Tibial artery (tissue), 4 donors: ENCODE measurements around the gene NUP133.
A peak's percentile ranks its signal among the peaks of the same experiment; 100 is the strongest.
"Not testable (repeated sequence)": the region's sequence is repeated elsewhere in the genome, so short reads cannot be mapped to it uniquely, and the experiment has no call there.

ENCODE experiments used
- DNase-seq, 2 donors: peaks; one replicate each; pipeline ENCODE4 v3.0.0-alpha.2; 2019
- H3K27ac ChIP-seq, 2 donors: fragments of 200-600 bp; sonication (generic) in 1 of 2; 1 replicate in 1 of 2; 2 replicates in 1 of 2; pipeline ENCODE4 v1.5.1; 2018 to 2019; ENCODE audit warnings: mild to moderate bottlenecking in 1 of 2
- H3K27me3 ChIP-seq, 2 donors: fragments of 200-600 bp; sonication (generic) in 1 of 2; one replicate each; pipeline versions ENCODE4 v1.5.1 to v1.6.0; 2016 to 2019
- H3K36me3 ChIP-seq, 3 donors: fragments of 200-600 bp; sonication (generic) in 2 of 3; one replicate each; pipeline ENCODE4 v1.5.1; 2016 to 2019; ENCODE audit warnings: mild to moderate bottlenecking in 2 of 3
- H3K4me1 ChIP-seq, 4 donors: fragments of 200-600 bp; sonication (generic) in 2 of 4; 1 replicate in 3 of 4; 2 replicates in 1 of 4; pipeline ENCODE4 v1.5.1; 2016 to 2019
- H3K4me3 ChIP-seq, 2 donors: fragments of 200-600 bp; sonication (generic) in 1 of 2; 1 replicate in 1 of 2; 2 replicates in 1 of 2; pipeline ENCODE4 v1.5.1; 2018 to 2019; ENCODE audit warnings: mild to moderate bottlenecking in 2 of 2
- H3K9me3 ChIP-seq, 3 donors: fragments of 200-600 bp; sonication (generic) in 1 of 3; one replicate each; pipeline ENCODE4 v1.5.1; 2016 to 2019
- CTCF ChIP-seq, 2 experiments: fragments of 200-600 bp in 1 of 2; fragments of 450-650 bp in 1 of 2; IDR thresholded peaks; one replicate each; pipeline ENCODE4 v1.5.1; 2017 to 2019; ENCODE audit warnings: antibody characterized with exemption in 2 of 2, mild to moderate bottlenecking in 1 of 2, moderate library complexity in 1 of 2
- intact Hi-C: fragments of 100-400 bp; cut with DNase I; formaldehyde crosslinking; loops from one replicate; pipeline ENCODE4 v1.15.0; 2023; ENCODE audit warnings: low total_unique reads

The NUP133 gene

GRCh38 chr1:229420224-229420623, 87.9 kb downstream of the NUP133 start:
- TF ChIP-seq CTCF (IDR thresholded peaks at IDR 0.05), result no peak
- DNase-seq, result no peak
- Histone ChIP-seq H3K27me3 (peaks cover 0 to 8% of the 10 kb centered on the region in 2 donors), H3K9me3 (peaks cover 0 to 9% (median 5%) of the 10 kb centered on the region in 3 donors), H3K36me3 (no peaks in the 10 kb centered on the region), H3K4me1 (no peaks in the 10 kb centered on the region), H3K27ac (no peak overlapping the region), H3K4me3 (no peak overlapping the region)
- intact Hi-C loops, result no loop called here

- not testable (repeated sequence) for H3K9me3 ChIP-seq, DNase-seq
Measured at GRCh38 chr1:229418586-229418985, 89.6 kb downstream of the NUP133 start.

GRCh38 chr1:229412810-229413209, 95.3 kb downstream of the NUP133 start:
- H3K4me1 ChIP-seq, result peaks cover 0 to 43% (median 39%) of the 10 kb centered on the region in 4 donors
- H3K27me3 ChIP-seq, H3K27ac ChIP-seq, DNase-seq, H3K4me3 ChIP-seq, H3K9me3 ChIP-seq, H3K36me3 ChIP-seq, intact Hi-C loops: not testable (repeated sequence)

More at GRCh38 chr1:229418586-229418985, 89.6 kb downstream of the NUP133 start:
- H3K27ac ChIP-seq, H3K36me3 ChIP-seq, H3K4me1 ChIP-seq, H3K4me3 ChIP-seq, intact Hi-C loops, H3K27me3 ChIP-seq: not testable (repeated sequence)

GRCh38 chr1:229412056-229412455, 96.1 kb downstream of the NUP133 start:
- no peaks in the 10 kb centered on the region for H3K9me3 ChIP-seq
- no peak for TF ChIP-seq CTCF (IDR thresholded peaks at IDR 0.05)
- peaks cover 0 to 8% of the 10 kb centered on the region in 2 donors for H3K27me3 ChIP-seq
- no peak for DNase-seq
- peak overlapping the region in 1 of 2 donors; percentile 69 for H3K27ac ChIP-seq
- no peak overlapping the region for H3K4me3 ChIP-seq
- intact Hi-C loops, result no loop called here
- H3K36me3 ChIP-seq, result no peaks in the 10 kb centered on the region
- peaks cover 0 to 50% (median 46%) of the 10 kb centered on the region in 4 donors for H3K4me1 ChIP-seq

- Histone ChIP-seq H3K4me1 (peaks cover 0 to 55% (median 49%) of the 10 kb centered on the region in 4 donors), H3K9me3 (no peaks in the 10 kb centered on the region), H3K27me3 (peaks cover 0 to 11% of the 10 kb centered on the region in 2 donors), H3K36me3 (no peaks in the 10 kb centered on the region), H3K27ac (peak overlapping the region; percentile 69 to 72), H3K4me3 (peak overlapping the region in 1 of 2 donors; percentile 25)
- no peak for TF ChIP-seq CTCF (IDR thresholded peaks at IDR 0.05)
- intact Hi-C loops, result no loop called here
- no peak for DNase-seq
Measured at GRCh38 chr1:229411434-229412055, 96.6 kb downstream of the NUP133 start.

GRCh38 chr1:229410692-229411433, 97.3 kb downstream of the NUP133 start:
- no peaks in the 10 kb centered on the region for H3K9me3 ChIP-seq
- peak in 1 of 2 experiments; percentile 18 for TF ChIP-seq CTCF (IDR thresholded peaks at IDR 0.05)
- peak overlapping the region; percentile 5 to 25 for H3K4me3 ChIP-seq
- peak overlapping the region; percentile 69 to 72 for H3K27ac ChIP-seq
- H3K4me1 ChIP-seq, result peaks cover 0 to 55% (median 49%) of the 10 kb centered on the region in 4 donors
- no peaks in the 10 kb centered on the region for H3K36me3 ChIP-seq
- DNase-seq, result peak; percentile 69 to 89
- H3K27me3 ChIP-seq, result peaks cover 0 to 15% of the 10 kb centered on the region in 2 donors
- intact Hi-C loops, result no loop called here
